Retina (tissue), 1 donor: ENCODE results near the gene KRTAP1-3.
"Not testable (repeated sequence)": the region's sequence is repeated elsewhere in the genome, so short reads cannot be mapped to it uniquely, and the experiment has no call there.

Experiments
- DNase-seq: peaks from one replicate; pipeline ENCODE4 v3.0.0-alpha.2; 2016

The KRTAP1-3 gene, protein sequence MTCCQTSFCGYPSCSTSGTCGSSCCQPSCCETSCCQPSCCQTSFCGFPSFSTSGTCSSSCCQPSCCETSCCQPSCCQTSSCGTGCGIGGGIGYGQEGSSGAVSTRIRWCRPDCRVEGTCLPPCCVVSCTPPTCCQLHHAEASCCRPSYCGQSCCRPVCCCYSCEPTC

DNA sequence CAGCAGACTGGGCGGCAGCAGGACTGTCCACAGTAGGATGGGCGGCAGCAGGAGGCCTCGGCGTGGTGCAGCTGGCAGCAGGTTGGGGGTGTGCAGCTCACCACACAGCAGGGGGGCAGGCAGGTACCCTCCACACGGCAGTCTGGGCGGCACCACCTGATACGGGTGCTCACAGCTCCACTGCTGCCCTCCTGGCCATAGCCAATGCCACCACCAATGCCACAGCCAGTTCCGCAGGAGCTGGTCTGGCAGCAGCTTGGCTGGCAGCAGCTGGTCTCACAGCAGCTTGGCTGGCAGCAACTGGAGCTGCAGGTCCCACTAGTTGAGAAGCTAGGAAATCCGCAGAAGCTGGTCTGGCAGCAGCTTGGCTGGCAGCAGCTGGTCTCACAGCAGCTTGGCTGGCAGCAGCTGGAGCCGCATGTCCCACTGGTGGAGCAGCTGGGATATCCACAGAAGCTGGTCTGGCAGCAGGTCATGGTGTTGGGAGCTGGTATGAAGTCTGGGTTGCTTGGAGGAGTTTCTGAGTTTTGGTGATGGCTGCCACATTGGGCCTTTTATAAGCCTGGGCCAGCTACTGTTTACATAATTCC lies at the start of gene KRTAP1-3:
TSS of gene KRTAP1-3 (minus strand) at position 529 of the 590 bp plus-strand sequence. CDS start at position 476, 53 bp downstream.
- DNase-seq = not testable (repeated sequence)

DNA sequence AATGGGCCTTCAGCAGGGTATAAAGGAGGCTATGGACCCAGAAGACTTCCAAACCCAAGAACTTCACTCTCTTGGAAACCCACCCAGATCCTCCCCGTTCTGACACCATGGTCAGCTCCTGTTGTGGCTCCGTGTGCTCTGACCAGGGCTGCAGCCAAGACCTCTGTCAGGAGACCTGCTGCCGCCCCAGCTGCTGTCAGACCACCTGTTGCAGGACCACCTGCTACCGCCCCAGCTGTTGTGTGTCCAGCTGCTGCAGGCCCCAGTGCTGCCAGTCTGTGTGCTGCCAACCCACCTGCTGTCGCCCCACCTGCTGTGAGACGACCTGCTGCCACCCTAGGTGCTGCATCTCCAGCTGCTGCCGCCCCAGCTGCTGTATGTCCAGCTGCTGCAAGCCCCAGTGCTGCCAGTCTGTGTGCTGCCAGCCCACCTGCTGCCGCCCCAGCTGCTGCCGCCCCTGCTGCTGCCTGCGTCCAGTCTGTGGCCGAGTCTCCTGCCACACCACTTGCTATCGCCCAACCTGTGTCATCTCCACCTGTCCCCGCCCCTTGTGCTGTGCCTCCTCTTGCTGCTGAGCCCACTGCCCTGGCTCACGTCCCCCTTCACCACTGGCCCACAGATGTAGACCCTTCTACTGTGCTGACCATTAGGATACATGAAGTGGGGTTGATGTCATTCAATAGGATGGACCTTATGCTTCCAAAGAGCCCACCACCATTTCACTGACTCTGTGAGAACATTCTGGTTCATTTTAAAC lies 49.6 kb upstream of the KRTAP1-3 start, which contains the start of gene KRTAP4-7:
TSS of gene KRTAP4-7 (plus strand) at position 51 of the 757 bp plus-strand sequence. CDS start at position 108, 57 bp downstream.
- DNase-seq = not testable (repeated sequence)

DNA sequence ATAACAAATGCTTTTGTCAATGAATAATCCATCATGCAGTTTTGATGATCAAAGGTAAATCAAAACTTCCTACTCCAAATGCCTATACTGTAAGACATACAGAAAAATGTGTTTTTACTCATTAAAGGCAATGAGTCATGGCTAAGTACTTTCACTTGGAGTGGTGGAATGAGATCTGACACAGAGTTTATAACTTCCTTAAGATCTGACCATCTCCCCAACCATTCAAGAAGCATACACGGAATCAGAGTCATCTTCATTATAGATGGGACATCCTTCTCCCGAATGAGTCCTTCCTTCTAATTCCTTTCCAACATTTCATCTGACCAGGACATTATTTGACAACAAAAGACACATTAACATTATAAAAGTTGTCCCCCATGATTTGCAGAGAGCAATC lies 48.8 kb upstream of the KRTAP1-3 start:
- DNase-seq = not testable (repeated sequence)

DNA sequence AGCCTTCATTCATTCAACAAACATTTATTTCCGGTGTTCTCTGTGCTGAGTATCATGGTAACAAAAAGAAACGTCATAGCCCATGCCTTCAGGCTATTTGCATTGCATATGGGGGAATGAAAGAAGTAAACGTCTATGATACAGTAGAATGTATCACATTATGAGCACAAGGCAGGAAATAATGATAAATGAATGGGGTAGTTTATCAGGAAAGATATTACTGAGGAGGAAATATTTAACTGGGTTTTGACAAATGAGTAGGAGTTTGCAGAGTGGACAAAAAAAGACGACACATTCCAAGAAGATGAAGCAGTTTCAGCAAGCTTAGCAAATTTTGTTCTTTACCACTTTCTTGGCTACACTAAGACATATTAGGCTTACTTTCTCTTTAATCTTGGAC lies 48.0 kb upstream of the KRTAP1-3 start:
- DNase-seq = no peak

DNA sequence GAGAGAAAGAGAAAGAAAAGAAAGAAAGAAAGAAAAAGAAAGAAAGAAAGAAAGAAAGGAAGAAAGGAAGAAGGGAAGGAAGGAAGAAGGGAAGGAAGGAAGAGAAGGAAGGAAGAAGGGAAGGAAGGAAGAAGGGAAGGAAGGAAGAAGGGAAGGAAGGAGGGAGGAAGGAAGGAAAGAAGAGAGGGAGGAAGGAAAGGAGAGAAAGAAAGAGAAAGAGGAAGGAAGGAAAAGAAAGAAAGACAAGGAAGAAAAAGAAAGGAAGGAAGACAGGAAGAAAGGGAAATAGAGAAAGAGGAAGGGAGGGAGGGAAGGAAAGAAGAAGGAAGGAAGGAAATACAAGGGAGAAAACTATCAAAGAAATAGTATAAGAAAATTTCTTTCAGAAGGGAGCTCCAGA lies 42.1 kb upstream of the KRTAP1-3 start:
- DNase-seq = no peak

DNA sequence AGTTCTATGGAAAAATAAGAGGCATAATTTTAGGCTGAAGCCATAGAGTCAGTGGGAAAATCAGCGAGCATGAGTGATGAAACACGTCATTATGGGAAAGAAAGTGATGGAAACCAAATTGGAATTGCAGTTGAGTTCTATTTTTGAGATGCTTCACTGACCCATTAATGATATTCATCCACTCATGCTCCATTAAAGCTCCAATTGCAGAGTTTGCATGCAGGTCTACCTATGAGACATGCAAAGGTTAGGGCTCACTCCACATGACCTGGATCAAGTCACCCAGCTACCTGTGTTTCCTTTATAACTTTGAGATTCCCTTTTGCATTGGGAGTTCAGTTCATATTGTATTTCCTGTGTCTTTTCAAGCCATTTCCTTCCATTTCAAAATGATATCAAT lies 39.0 kb upstream of the KRTAP1-3 start:
- no peak for DNase-seq

DNA sequence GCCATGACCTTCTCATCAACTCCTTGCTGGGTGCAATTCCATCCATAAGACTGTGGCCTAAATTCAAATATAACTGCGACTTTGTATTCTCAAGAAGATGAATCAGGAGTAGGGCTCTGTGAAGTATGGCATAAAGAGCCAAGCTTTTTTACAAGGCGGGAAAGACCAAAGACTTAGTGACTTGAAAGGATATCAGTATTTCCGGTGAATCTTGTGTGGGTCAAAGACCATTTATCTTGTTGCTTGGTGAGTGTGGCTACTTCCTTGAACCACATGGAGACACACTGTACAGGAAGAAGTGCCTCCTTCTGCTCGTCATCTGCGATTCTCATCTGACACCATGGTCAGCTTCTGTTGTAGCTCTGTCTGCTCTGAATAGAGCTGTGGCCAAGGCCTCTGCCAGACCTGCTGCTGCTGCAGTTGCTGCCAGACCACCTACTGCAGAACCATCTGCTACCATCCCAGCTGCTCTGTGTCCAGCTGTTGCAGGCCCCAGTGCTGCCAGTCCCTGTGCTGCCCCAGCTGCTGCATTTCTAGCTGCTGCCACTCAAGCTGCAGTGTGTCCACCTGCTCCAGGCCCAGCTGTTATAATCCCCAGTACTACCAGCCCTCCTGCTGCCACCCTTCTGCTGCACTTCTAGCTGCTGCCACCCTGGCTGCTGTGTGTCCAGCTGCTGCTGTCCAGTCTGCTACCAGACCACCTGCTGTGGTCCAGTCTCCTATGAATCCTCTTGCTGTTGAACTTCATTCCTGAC lies 37.1 kb upstream of the KRTAP1-3 start:
- peak; percentile 23 for DNase-seq

DNA sequence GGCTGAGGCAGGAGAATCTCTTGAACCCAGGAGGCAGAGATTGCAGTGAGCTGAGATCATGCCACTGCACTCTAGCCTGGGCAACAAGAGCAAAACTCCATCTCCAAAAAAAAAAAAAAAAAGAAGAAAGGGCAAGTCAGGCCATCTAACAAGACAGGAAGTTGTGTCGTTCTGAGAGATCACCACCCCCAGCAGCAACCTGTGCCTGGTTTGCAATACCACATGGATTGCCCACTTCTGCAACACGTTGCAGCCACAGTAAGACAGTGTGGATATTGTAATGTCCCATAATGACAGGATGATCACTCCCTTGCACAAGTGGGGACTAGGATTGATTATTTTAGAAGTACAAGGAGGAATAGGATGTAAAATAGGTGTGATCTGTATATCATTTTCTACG lies 34.4 kb upstream of the KRTAP1-3 start:
- DNase-seq = no peak

DNA sequence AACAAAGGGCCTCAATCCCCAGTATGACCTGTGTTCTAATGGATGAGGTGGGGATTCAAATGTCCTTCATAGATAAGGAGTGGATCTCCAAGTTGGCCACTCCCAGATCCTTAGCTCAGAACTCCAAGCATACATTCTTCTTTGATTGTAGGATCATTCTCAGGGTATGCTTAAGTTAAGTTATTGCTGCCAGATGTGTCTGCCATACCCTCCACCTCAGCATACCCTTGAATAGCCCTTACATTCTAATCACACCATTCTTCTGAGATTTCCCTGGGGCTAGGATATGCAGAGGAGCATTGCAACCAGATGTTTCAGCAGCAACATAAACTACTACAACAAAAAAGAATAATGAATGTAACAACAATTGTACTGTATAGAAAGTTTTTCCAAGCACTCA lies 32.6 kb upstream of the KRTAP1-3 start:
- DNase-seq = no peak

DNA sequence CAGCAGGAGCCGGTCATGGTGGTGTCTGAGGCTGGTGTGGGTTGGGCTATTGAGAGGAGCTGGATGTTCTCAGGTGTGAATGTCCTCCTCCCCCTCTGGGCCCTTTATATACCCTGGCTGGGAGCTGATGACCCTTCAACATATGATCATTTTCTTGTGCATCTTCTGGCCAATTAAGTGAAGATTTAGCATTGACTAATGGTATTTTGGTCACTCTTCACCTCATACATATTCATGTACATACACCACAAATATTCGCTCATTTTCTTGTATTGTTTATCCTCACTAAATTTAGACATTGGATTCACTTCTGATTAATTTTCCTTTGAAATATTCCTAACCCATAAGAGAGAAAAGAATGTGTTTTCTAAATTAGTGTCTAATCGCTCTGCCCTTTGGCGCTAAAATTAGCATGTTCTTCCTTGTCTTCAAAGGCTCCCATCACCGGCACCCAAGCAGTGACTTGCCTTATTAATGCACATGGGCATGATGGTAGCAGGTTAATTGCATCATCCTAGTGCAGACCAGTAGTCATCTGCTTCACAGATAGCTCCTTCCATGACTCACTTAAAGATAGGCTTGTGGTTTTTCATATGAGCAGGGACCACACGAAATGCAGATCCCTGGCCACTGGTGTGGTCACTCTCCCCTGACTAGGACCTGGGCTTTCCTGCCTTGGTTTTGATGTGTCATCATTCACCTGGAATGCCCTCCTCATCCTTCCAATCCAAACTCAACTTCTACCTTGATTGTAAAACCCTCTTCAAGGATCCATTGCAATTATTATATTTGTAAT lies 31.4 kb upstream of the KRTAP1-3 start, which contains the start of gene KRTAP2-4:
TSS of gene KRTAP2-4 (minus strand) at position 51 of the 796 bp plus-strand sequence. CDS start at position 17, 34 bp downstream.
- DNase-seq = no peak

DNA sequence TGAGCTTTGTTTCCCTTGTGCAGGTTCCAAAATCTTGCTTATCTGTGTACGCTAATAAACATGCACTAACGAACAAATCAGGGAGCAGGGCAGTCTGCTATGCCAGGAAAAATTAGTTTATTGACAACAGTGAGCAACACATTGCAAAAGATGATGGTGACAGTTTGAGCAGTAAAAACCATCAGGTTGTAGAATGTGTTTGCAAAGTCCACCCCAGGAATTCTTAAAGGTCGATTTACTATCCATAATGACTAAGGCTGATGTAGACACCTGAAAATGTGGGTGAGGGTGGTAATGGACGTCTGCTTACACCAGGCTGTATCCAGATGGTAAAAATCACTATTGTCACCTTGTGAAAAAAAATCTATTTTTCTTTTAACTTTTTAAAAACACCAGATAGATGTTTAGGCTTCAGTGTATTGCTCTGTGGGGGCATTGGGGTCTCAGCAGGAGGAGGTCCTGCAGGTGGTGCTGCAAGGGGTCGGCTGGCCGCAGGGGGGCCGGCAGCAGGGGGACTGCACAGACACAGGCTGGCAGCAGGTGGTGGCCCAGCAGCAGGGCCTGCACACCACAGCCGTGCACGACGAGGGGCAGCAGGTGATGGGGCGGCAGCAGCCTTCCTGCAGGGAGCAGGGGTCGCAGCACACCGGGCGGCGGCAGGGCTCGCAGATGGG lies 30.5 kb upstream of the KRTAP1-3 start:
- not testable (repeated sequence) for DNase-seq

DNA sequence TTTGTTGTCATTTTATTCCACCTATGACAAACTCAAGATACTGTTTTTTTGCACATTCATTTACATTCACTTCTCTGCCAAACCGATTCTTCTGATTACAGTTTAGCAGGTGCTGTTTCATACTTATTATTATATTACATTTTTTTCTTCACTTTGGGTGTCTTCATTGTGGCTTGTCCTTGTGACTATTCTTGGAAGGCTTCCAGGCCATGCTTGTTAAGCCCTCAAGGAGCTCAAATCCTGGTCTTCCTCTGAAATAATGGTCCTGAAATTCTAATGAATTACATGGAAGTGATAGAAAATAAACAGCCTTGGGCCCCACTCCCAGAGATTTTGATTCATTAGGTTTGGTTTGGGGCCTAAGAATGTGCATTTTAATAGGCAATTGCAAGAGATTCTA lies 29.6 kb upstream of the KRTAP1-3 start:
- no peak for DNase-seq

DNA sequence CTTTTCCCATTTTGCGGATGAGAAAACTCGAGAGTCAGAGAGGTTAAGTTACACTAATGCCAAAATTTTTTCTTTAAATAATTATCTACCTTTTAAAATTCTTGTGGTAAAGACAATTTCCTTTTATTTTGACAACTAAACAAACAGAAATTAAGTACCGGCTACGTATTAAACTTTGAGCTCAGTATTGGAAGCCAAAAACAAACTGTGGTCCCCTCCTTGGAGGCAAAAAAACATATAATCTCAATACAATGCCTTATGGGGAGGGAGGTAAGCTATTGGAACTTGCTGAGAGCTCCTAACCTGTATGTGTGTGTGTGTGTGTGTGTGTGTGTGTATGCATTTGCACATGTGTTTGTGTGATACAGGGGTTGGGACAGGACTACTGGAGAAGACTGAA lies 28.8 kb upstream of the KRTAP1-3 start:
- no peak for DNase-seq

DNA sequence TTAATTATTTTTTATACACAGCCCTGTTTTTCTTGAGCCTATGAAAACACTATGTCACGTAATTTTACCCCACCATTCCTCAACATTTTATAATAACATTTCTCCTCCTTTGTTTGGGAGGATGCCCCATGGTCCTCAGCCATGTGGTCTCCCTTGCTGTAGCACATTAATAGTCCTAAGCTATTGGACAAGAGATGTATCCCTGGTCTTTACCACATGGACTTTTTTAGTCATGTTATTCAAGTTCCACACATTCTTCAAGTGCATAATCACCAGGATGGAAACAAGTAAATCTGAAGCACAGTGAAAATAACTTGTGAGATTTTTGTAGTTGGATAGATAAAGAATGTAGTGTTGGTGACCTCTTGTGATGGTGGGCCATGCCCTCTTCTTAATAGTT lies 27.3 kb upstream of the KRTAP1-3 start:
- no peak for DNase-seq

DNA sequence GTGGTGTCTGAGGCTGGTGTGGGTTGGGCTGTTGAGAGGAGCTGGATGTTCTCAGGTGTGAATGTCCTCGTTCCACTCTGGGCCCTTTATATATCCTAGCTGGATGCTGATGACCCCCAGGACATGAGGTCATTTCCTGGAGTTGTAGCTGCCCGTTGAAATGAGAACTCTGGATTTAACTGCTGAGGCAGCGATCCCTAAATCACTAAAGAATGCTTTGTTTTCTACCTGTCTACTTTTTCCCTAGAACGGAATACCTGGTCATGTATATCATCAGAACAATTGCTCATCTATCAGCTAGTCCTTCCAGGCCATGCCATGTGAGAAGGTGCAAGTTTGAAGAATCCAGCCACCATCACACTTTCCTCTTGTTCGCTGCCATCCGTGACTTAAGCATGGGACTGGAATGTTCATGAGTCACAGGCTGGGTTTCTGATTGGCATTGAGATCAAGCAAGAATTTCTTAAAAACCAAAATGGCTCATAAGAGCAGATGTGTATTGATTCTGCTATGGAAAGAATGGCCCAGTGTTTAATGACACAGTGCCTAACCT lies 25.5 kb upstream of the KRTAP1-3 start, which contains the start of gene KRTAP2-3:
TSS of gene KRTAP2-3 (minus strand) at position 63 of the 553 bp plus-strand sequence. CDS start 64 bp downstream, outside the sequence.
- DNase-seq = no peak

DNA sequence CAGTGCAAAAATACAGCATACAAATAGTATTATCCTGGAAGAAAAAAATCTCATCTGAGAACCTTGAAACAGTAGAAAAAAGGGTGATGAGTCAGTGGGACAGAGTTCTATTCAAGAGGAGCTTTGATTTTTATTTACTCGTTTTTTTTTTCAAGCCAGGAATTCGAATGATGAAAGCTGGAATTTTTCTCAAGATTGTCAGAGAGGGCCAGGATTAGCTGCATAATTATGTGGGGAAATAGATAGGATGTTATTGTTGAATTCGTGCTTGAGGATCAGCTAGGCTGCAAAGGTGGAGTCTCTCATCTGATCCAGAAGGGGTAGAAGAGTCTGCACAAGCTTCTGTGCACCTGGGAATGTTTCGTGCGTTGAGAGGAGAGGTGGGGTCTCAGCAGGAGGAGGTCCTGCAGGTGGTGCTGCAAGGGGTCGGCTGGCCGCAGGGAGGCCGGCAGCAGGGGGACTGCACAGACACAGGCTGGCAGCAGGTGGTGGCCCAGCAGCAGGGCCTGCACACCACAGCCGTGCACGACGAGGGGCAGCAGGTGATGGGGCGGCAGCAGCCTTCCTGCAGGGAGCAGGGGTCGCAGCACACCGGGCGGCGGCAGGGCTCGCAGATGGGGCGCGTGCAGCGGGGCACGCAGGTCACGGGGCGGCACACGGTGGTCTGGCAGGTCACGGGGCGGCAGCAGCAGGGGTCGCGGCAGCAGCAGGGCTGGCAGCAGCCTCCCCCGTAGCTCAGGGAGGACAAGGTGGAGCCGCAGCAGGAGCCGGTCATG lies 24.8 kb upstream of the KRTAP1-3 start:
- DNase-seq = not testable (repeated sequence)

DNA sequence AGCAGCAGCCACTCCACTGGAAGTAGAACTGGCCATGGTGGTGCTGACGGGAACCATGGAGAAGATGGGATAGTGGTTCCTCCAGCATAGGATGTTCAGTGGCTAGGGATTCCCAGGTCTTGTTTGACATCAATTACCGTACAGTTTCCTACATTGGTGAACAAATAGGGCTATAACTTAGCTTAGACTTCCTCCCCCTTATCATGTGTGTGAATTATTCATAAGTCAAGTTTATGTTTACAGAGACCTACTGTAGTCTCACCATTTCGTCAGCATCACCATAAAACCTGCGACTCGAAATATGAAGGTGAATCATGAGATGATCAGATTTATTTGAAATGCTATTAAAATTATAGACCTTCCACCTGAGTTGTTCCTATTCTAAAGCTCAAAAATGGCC lies 24.1 kb upstream of the KRTAP1-3 start:
- no peak for DNase-seq

DNA sequence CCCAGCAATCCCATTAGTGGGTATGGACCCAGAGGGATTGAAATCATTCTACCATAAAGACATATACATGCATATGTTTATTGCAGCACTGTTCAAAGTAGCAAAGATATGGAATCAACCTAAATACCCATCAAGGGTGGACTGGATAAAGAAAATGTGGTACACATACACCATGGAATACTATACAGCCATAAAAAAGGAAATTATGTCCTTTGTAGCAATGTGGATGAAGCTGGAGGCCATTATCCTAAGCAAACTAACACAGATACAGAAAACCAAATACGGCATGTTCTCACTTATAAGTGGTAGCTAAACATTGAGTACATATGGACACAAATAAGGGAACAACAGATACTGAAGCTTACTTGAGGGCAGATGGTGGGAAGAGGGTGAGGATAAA lies 22.9 kb upstream of the KRTAP1-3 start:
- no peak for DNase-seq

DNA sequence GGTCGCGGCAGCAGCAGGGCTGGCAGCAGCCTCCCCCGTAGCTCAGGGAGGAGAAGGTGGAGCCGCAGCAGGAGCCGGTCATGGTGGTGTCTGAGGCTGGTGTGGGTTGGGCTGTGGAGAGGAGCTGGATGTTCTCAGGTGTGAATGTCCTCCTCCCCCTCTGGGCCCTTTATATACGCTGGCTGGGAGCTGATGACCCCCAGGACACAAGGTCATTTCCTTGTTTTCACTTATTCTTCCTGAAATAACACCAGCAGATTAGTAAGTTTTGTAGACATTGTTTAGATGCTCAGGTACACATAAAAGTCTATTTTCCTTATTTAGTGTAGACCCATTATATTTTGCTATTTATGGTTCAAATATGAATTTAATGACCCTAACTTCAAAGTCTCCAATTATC lies 20.5 kb upstream of the KRTAP1-3 start, which contains the start of gene KRTAP2-2:
TSS of gene KRTAP2-2 (minus strand) at position 101 of the 400 bp plus-strand sequence. CDS start at position 82, 19 bp downstream.
- DNase-seq = not testable (repeated sequence)

DNA sequence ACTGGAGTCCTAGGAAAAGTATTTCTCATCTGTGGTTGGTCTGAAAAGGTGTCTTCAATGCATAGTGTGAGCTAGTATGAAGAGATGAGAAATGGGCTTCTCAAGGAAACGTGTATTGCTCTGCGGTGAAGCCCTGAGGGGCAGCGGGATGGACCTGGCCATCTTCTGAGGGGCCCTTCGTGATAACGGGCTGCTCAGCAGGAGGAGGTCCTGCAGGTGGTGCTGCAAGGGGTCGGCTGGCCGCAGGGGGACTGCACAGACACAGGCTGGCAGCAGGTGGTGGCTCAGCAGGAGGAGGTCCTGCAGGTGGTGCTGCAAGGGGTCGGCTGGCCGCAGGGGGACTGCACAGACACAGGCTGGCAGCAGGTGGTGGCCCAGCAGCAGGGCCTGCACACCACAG lies 19.9 kb upstream of the KRTAP1-3 start:
- DNase-seq = not testable (repeated sequence)
